Spleen (tissue), 11 donors: ENCODE data around the gene MT1B. TPM values are rescaled to one million over a fixed set of nuclear protein-coding genes. Genes with fewer than 3 reads are reported as not detected.

Source experiments
- DNase-seq: peaks from one replicate; pipeline ENCODE4 v3.0.0-alpha.2; 2020
- H3K27ac ChIP-seq, 8 donors: fragments of 200-600 bp; sonication (generic) in 7 of 8; 1 replicate in 4 of 8; 2 replicates in 4 of 8; pipeline versions ENCODE4 v1.5.0 to v1.8.0; 2016 to 2021; ENCODE audit warnings: inconsistent platforms in 4 of 8, mild to moderate bottlenecking in 4 of 8, moderate library complexity in 1 of 8
- H3K27me3 ChIP-seq, 7 donors: fragments of 200-600 bp; sonication (generic) in 6 of 7; replicated peaks in 1 of 7; 1 replicate in 4 of 7; 2 replicates in 3 of 7; pipeline versions ENCODE4 v1.5.0 to v1.8.0; 2016 to 2021; ENCODE audit warnings: inconsistent platforms in 3 of 7, mild to moderate bottlenecking in 1 of 7
- H3K36me3 ChIP-seq, 6 donors: fragments of 200-600 bp; sonication (generic) in 5 of 6; 1 replicate in 4 of 6; 2 replicates in 2 of 6; pipeline versions ENCODE4 v1.5.0 to v1.8.0; 2016 to 2021; ENCODE audit warnings: inconsistent platforms in 2 of 6
- H3K4me1 ChIP-seq, 6 donors: fragments of 200-600 bp; sonication (generic) in 5 of 6; 1 replicate in 3 of 6; 2 replicates in 3 of 6; pipeline versions ENCODE4 v1.5.0 to v1.8.0; 2016 to 2021; ENCODE audit warnings: inconsistent platforms in 3 of 6
- H3K4me3 ChIP-seq, 8 donors: fragments of 200-600 bp; sonication (generic) in 7 of 8; 1 replicate in 4 of 8; 2 replicates in 4 of 8; pipeline versions ENCODE4 v1.5.0 to v1.8.0; 2016 to 2021; ENCODE audit warnings: inconsistent platforms in 4 of 8, mild to moderate bottlenecking in 4 of 8, moderate library complexity in 2 of 8
- H3K9me3 ChIP-seq, 8 donors: fragments of 200-600 bp; sonication (generic) in 7 of 8; 1 replicate in 4 of 8; 2 replicates in 4 of 8; pipeline versions ENCODE4 v1.5.0 to v1.8.0; 2016 to 2021; ENCODE audit warnings: inconsistent platforms in 4 of 8
- CTCF ChIP-seq, 11 experiments: fragments of 200-600 bp in 7 of 11; fragments of 450-650 bp in 4 of 11; sonication (generic) in 4 of 11; IDR thresholded peaks in 8 of 11; conservative IDR thresholded peaks in 3 of 11; 1 replicate in 7 of 11; 2 replicates in 4 of 11; pipeline versions ENCODE4 v1.4.0 to v1.8.0; 2016 to 2021; ENCODE audit warnings: antibody characterized with exemption in 11 of 11, inconsistent platforms in 4 of 11, mild to moderate bottlenecking in 1 of 11
- POLR2A ChIP-seq, 3 donors: fragments of 450-650 bp; IDR thresholded peaks; one replicate each; pipeline ENCODE4 v1.5.1; 2017; ENCODE audit warnings: antibody characterized with exemption in 3 of 3, mild to moderate bottlenecking in 1 of 3
- POLR2AphosphoS5 ChIP-seq, 3 donors: sonication (generic); formaldehyde crosslinking; IDR thresholded peaks; one replicate each; pipeline ENCODE4 v1.5.1; 2017; ENCODE audit warnings: antibody characterized with exemption in 3 of 3
- WGBS, 5 donors: extraction: QIAGEN DNeasy Blood & Tissue Kit in 3 of 5; methylation state at CpG; one replicate each; pipeline versions ENCODE4 v1.1.5 to v1.1.7; 2013 to 2018; 5-methylcytosine and 5-hydroxymethylcytosine counted together
- intact Hi-C: fragments of 100-400 bp; cut with DNase I; formaldehyde crosslinking; loops from one replicate; pipeline ENCODE4 v1.15.0; 2023; ENCODE audit warnings: low total_unique reads
- polyA plus RNA-seq, 3 donors: library from polyadenylated mRNA; stranded (reverse); fragments of 200-250 nt; gene quantifications; one replicate each; pipeline ENCODE4 v1.2.1, GENCODE V29; 2013
- total RNA-seq, 7 donors: library from RNA; depleted of rRNA in 3 of 7; stranded (reverse); fragments of >200 nt in 3 of 7; fragmentation: NEBNext Ultra II Directional in 4 of 7; extraction: Animal tissue kit (Norgen Biotek cat#: 25700) in 4 of 7; gene quantifications; one replicate each; pipeline versions ENCODE4 v1.1.0 to v1.2.1, GENCODE V29; 2016 to 2021
- donor health status: healthy with polysubstance abuse.
- donor health status: DM: no; HTN: no; CAD: no; lungs with moderate emphysema.
- donor health status: DM: no; HTN: no; CAD: no.
- donor health status: Bipolar disorder and iron deficiency.
- donor health status: healthy.
- donor health status: DM: no; HTN: no; CAD: no.
- donor health status: DM: yes; HTN: yes; CAD: no.

Gene MT1B
- total and polyA plus RNA-seq, 10 donors = not detected

DNA sequence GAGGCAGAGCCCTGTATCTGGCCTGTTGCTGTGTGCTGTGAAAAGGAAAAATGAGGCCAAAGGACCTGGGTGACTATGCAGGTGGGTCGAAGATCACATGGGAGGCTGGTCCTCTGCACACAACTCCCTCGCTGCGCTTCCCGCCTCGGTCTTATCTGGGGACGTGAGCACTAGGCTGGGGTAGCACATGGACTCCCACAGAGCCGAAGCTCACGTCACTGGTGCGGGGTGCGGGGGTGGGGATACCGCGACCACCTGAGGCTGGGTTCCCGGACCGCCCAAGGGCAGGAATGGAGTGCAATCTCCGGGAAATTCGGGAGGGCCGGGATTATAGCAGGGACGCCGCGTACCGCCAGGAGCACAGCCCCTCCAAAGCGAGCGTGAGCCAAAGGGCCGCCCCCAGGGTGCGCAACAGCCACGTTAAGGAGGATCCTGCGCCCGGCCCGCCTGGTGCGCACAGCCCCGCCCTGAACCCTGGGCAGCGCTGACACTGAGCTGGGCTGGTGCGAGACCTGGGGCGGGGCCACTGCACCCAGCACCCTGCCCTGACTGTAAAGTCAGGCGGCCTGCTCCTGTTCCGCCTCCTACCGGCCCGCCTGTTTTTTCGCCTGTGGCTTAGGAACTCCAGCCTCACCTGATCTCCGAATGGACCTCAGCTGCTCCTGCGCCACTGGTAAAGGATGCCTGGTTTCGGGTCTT is 8.5 kb upstream of the MT1B start:
- Histone ChIP-seq H3K4me3 (peak overlapping the region; percentile 1 to 63 (median 26)), H3K27me3 (peaks cover 0 to 87% (median 28%) of the 10 kb centered on the region in 7 donors), H3K4me1 (peaks cover 9 to 28% (median 21%) of the 10 kb centered on the region in 6 donors), H3K9me3 (no peaks in the 10 kb centered on the region), H3K27ac (peak overlapping the region in 2 of 8 donors; percentile 6 to 48), H3K36me3 (no peaks in the 10 kb centered on the region)
- 6 to 10% (median 9%) methylated on average over 23 to 42 of the region's 42 CpGs for WGBS, 5 donors
- peak; percentile 92 for DNase-seq
- TF ChIP-seq CTCF (IDR thresholded peaks at IDR 0.05 in 8 of 11, conservative IDR thresholded peaks at IDR 0.05 in 3 of 11) (peak in 10 of 11 experiments; percentile 20 to 54 (median 24)), POLR2AphosphoS5 (IDR thresholded peaks at IDR 0.05) (peak in 2 of 3 donors; percentile 62 to 78), POLR2A (IDR thresholded peaks at IDR 0.05) (no peak)
- intact Hi-C loops = no loop called here

DNA sequence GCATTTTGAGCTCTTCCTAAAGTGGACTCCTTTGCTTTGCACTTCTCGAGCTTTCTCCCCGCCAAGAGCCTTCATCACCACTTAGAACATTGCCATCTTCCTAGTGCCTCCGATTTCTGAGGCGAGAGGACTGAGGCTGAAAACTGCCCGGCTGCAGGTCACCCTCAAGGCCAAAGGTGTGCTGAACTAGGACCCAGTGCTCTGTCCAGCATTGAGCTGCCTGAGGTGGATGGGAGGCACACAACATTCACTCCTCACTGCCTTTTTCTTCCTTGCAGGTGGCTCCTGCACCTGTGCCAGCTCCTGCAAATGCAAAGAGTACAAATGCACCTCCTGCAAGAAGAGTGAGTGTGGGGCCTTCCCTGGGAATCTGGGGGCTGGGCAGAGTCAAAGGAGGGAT is 7.9 kb upstream of the MT1B start:
- Histone ChIP-seq H3K4me3 (peak overlapping the region in 2 of 8 donors; percentile 12 to 63), H3K4me1 (peaks cover 4 to 22% (median 16%) of the 10 kb centered on the region in 6 donors), H3K36me3 (no peaks in the 10 kb centered on the region), H3K27me3 (peaks cover 0 to 87% (median 25%) of the 10 kb centered on the region in 7 donors), H3K9me3 (no peaks in the 10 kb centered on the region), H3K27ac (peak overlapping the region in 1 of 8 donors; percentile 48)
- TF ChIP-seq POLR2AphosphoS5 (IDR thresholded peaks at IDR 0.05) (no peak), CTCF (IDR thresholded peaks at IDR 0.05 in 8 of 11, conservative IDR thresholded peaks at IDR 0.05 in 3 of 11) (no peak), POLR2A (IDR thresholded peaks at IDR 0.05) (no peak)
- WGBS, 5 donors = 36 to 69% (median 39%) methylated on average over 5 of the region's 5 CpGs
- DNase-seq = no peak
- intact Hi-C loops = no loop called here

- H3K4me3 ChIP-seq = no peak overlapping the region
- no peak for DNase-seq
- no peak overlapping the region for H3K27ac ChIP-seq
- H3K9me3 ChIP-seq = no peaks in the 10 kb centered on the region
- 76 to 91% (median 83%) methylated on average over 1 of the region's 1 CpG for WGBS, 5 donors
- TF ChIP-seq CTCF (IDR thresholded peaks at IDR 0.05 in 8 of 11, conservative IDR thresholded peaks at IDR 0.05 in 3 of 11) = no peak
- no peak for TF ChIP-seq POLR2A (IDR thresholded peaks at IDR 0.05)
- TF ChIP-seq POLR2AphosphoS5 (IDR thresholded peaks at IDR 0.05) = no peak
- H3K36me3 ChIP-seq = no peaks in the 10 kb centered on the region
- H3K4me1 ChIP-seq = peaks cover 4 to 21% (median 16%) of the 10 kb centered on the region in 6 donors
- H3K27me3 ChIP-seq = peaks cover 0 to 80% (median 20%) of the 10 kb centered on the region in 7 donors
- intact Hi-C loops = no loop called here
Measured at GRCh38 chr16:56645311-56645710, 6.4 kb upstream of the MT1B start.

GRCh38 chr16:56645838-56646237 is 5.8 kb upstream of the MT1B start:
- Histone ChIP-seq H3K36me3 (no peaks in the 10 kb centered on the region), H3K9me3 (no peaks in the 10 kb centered on the region), H3K4me3 (no peak overlapping the region), H3K27me3 (peaks cover 0 to 75% (median 20%) of the 10 kb centered on the region in 7 donors), H3K27ac (no peak overlapping the region), H3K4me1 (peaks cover 4 to 21% (median 16%) of the 10 kb centered on the region in 6 donors)
- 0 to 41% (median 0%) methylated on average over 1 of the region's 1 CpG for WGBS, 5 donors
- no peak for DNase-seq
- no peak for TF ChIP-seq POLR2A (IDR thresholded peaks at IDR 0.05)
- TF ChIP-seq POLR2AphosphoS5 (IDR thresholded peaks at IDR 0.05) = no peak
- no peak for TF ChIP-seq CTCF (IDR thresholded peaks at IDR 0.05 in 8 of 11, conservative IDR thresholded peaks at IDR 0.05 in 3 of 11)
- intact Hi-C loops = no loop called here
